Measurements from ENCODE around the gene OTUD6A.
"Not testable (repeated sequence)": the region's sequence is repeated elsewhere in the genome, so short reads cannot be mapped to it uniquely, and the experiment has no call there.

OTUD6A gene

DNA sequence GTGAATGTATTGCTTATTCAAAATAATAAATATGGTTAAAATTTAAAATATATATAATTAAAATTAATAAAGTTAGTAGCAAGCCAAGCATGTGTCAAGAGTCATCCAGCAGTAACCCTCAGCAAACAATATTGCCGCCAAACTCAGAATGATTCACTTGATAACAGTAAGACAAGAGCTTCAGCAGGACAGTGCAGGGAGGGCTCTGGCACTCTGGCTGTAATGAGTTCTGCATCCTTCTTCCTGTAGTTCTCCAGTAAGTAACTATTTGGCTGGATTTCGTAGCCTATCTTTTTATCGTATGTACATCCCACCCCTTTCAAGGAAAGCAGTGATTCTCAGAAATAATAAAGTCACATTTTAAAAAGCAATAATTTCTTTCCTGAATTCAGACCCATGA is 17.6 kb downstream of the OTUD6A start:
- Histone ChIP-seq H3K9me3 (ENCODE audit: control insufficient read depth, insufficient read depth, low read length) (peaks cover 4% of the 10 kb centered on the region; the same call in 1 of the 2 replicates), H3K4me1 (ENCODE audit: insufficient read depth, low read length) (0 out of 2 replicates have a peak, but pooled peaks cover 3% of the 10 kb centered on the region), H3K9ac (ENCODE audit: low read depth, low read length) (no peak overlapping the region), H3K36me3 (ENCODE audit: insufficient read depth, low read length) (no peaks in the 10 kb centered on the region)

GRCh38 chrX:70082723-70083122 is 20.5 kb downstream of the OTUD6A start:
- H3K9me3 ChIP-seq (ENCODE audit: control insufficient read depth, insufficient read depth, low read length) = no peaks in the 10 kb centered on the region

DNA sequence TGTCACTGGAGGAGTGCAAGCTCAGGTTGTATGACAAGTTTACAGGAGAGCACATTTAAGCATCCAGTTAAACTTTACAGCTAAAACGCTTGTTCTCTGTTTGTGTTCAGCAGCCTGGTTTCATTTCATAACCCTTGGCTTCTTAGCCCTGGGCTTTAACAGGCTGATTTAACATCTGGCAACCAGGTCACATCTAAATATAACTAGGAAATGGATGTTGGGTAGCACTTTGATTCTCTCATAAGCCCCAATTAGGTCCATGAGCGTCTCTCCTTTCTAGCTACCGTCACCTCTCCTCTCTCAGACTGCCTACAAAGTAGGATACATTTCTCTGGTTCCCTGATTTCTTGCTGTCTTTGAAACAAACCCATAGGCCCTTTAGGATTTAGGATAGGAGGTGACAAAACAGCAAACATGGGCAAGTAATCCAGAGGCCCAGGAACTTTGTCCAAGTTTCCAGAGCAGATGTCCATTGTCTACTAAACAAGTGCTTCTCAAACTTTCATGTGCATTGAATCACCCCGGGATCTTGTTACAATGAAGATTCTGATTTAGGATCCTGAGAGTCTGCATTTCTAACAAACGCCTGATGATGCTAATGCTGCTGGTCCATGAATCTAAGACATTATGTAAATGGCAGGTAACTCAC is 22.5 kb downstream of the OTUD6A start:
- Histone ChIP-seq H3K9me3 (ENCODE audit: control insufficient read depth, insufficient read depth, low read length) (no peaks in the 10 kb centered on the region), H3K4me1 (ENCODE audit: insufficient read depth, low read length) (0 out of 2 replicates have a peak, but pooled peaks cover 4% of the 10 kb centered on the region), H3K9ac (ENCODE audit: low read depth, low read length) (no peak overlapping the region), H3K36me3 (ENCODE audit: insufficient read depth, low read length) (no peaks in the 10 kb centered on the region)

More at GRCh38 chrX:70082723-70083122, 20.5 kb downstream of the OTUD6A start:
- Histone ChIP-seq H3K36me3 (ENCODE audit: insufficient read depth, low read length) (no peaks in the 10 kb centered on the region), H3K9ac (ENCODE audit: low read depth, low read length) (no peak overlapping the region), H3K4me1 (ENCODE audit: insufficient read depth, low read length) (0 out of 2 replicates have a peak, but pooled peaks cover 4% of the 10 kb centered on the region)

- Histone ChIP-seq H3K9ac (ENCODE audit: low read depth, low read length) (no peak overlapping the region), H3K4me1 (ENCODE audit: insufficient read depth, low read length) (0 out of 2 replicates have a peak, but pooled peaks cover 4% of the 10 kb centered on the region), H3K9me3 (ENCODE audit: control insufficient read depth, insufficient read depth, low read length) (no peaks in the 10 kb centered on the region), H3K36me3 (ENCODE audit: insufficient read depth, low read length) (no peaks in the 10 kb centered on the region)
Observed at GRCh38 chrX:70087857-70088630, 25.8 kb downstream of the OTUD6A start.

DNA sequence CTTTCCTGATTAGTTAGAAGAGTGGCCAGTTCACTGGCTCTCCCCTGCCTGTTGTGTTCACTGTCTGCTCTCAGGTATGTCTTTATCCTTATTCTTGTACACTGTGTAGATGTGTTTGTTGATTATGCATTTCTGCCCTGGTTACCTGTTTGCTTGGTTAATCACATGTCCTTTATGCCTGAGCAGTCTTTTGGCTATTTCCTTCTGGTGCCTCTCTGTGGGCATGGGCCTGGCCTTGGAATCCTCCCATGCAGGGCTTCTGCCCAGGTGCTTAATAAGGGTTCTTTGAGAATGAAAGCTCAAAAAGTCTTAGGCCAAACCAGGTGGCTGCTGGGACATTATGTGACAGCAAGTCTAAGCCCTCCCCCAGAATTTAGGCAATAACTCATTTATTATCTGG is 26.5 kb downstream of the OTUD6A start:
- H3K9ac ChIP-seq (ENCODE audit: low read depth, low read length) = no peak overlapping the region
- H3K4me1 ChIP-seq (ENCODE audit: insufficient read depth, low read length) = 0 out of 2 replicates have a peak, but pooled peaks cover 4% of the 10 kb centered on the region
- no peaks in the 10 kb centered on the region for H3K36me3 ChIP-seq (ENCODE audit: insufficient read depth, low read length)
- H3K9me3 ChIP-seq (ENCODE audit: control insufficient read depth, insufficient read depth, low read length) = no peaks in the 10 kb centered on the region

GRCh38 chrX:70089604-70090297 is 27.5 kb downstream of the OTUD6A start:
- no peaks in the 10 kb centered on the region for H3K9me3 ChIP-seq (ENCODE audit: control insufficient read depth, insufficient read depth, low read length)
- no peaks in the 10 kb centered on the region for H3K36me3 ChIP-seq (ENCODE audit: insufficient read depth, low read length)
- H3K4me1 ChIP-seq (ENCODE audit: insufficient read depth, low read length) = 0 out of 2 replicates have a peak, but pooled peaks cover 2% of the 10 kb centered on the region
- no peak overlapping the region for H3K9ac ChIP-seq (ENCODE audit: low read depth, low read length)

- no peak overlapping the region for H3K9ac ChIP-seq (ENCODE audit: low read depth, low read length)
- H3K36me3 ChIP-seq (ENCODE audit: insufficient read depth, low read length) = no peaks in the 10 kb centered on the region
- H3K9me3 ChIP-seq (ENCODE audit: control insufficient read depth, insufficient read depth, low read length) = no peaks in the 10 kb centered on the region
- no peaks in the 10 kb centered on the region for H3K4me1 ChIP-seq (ENCODE audit: insufficient read depth, low read length)
Observed at GRCh38 chrX:70092247-70092646, 30.0 kb downstream of the OTUD6A start.

GRCh38 chrX:70096052-70096451 is 33.8 kb downstream of the OTUD6A start:
- Histone ChIP-seq H3K9me3 (ENCODE audit: control insufficient read depth, insufficient read depth, low read length) (no peaks in the 10 kb centered on the region), H3K4me1 (ENCODE audit: insufficient read depth, low read length) (no peaks in the 10 kb centered on the region), H3K9ac (ENCODE audit: low read depth, low read length) (no peak overlapping the region), H3K36me3 (ENCODE audit: insufficient read depth, low read length) (no peaks in the 10 kb centered on the region)

GRCh38 chrX:70105229-70105628 is 43.0 kb downstream of the OTUD6A start:
- no peak overlapping the region for H3K9ac ChIP-seq (ENCODE audit: low read depth, low read length)
- H3K4me1 ChIP-seq (ENCODE audit: insufficient read depth, low read length) = no peaks in the 10 kb centered on the region; the same call in 1 of the 2 replicates
- H3K36me3 ChIP-seq (ENCODE audit: insufficient read depth, low read length) = no peaks in the 10 kb centered on the region
- no peaks in the 10 kb centered on the region for H3K9me3 ChIP-seq (ENCODE audit: control insufficient read depth, insufficient read depth, low read length)

DNA sequence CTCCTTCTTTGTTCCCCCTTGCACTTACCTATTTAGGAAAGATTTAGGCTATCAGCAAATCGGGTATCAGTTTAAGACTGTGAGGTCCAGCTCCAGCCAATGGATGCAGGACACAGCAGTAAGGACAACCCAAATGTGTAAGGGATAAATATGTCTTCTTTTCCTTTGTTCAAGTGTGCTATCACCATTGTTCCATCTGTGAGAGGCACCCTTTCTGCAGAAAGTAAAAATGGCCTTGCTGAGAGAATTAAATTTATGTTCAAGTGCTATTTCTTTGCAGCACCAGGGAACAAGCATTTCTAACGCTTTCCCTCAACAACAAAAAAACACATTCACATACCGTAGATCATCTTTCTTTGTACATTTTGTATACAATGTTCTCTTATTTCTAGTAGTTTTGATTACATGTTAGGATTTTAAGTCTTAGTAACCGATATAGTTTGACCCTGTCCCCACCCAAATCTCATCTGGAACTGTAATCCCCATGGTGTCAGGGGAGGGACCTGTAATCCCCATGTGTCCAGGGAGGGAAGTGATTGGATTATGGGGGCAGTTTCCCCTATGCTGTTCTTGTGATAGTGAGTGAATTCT is 49.3 kb downstream of the OTUD6A start:
- H3K9ac ChIP-seq (ENCODE audit: low read depth, low read length); H3K4me1 ChIP-seq (ENCODE audit: insufficient read depth, low read length); H3K36me3 ChIP-seq (ENCODE audit: insufficient read depth, low read length): not testable (repeated sequence)
- peaks cover 10% of the 10 kb centered on the region for H3K9me3 ChIP-seq (ENCODE audit: control insufficient read depth, insufficient read depth, low read length)
